Measurements from ENCODE around the gene TRPC3.

The TRPC3 gene

GRCh38 chr4:121951521-121952110 is at the start of gene TRPC3:
Gene TRPC3 (minus strand): TSS chr4:121952060. CDS start chr4:121951680, 380 bp downstream.
- DNase-seq (ENCODE audit: low read depth): no peak

- no peak for DNase-seq (ENCODE audit: low read depth)
Observed at GRCh38 chr4:122000849-122001248, 49.0 kb upstream of the TRPC3 start.

GRCh38 chr4:121998024-121998423 is 46.2 kb upstream of the TRPC3 start:
- no peak for DNase-seq (ENCODE audit: low read depth)

GRCh38 chr4:121995790-121996537 is 44.1 kb upstream of the TRPC3 start:
- DNase-seq (ENCODE audit: low read depth): no peak

GRCh38 chr4:121991968-121992367 is 40.1 kb upstream of the TRPC3 start:
- DNase-seq (ENCODE audit: low read depth): no peak

- no peak for DNase-seq (ENCODE audit: low read depth)
Observed at GRCh38 chr4:121990489-121990888, 38.6 kb upstream of the TRPC3 start.

- DNase-seq (ENCODE audit: low read depth): peak; percentile 11
Observed at GRCh38 chr4:121989715-121990114, 37.9 kb upstream of the TRPC3 start.

GRCh38 chr4:121988950-121989349 is 37.1 kb upstream of the TRPC3 start:
- no peak for DNase-seq (ENCODE audit: low read depth)

GRCh38 chr4:121980643-121981042 is 28.8 kb upstream of the TRPC3 start:
- no peak for DNase-seq (ENCODE audit: low read depth)

- no peak for DNase-seq (ENCODE audit: low read depth)
Observed at GRCh38 chr4:121978172-121978516, 26.3 kb upstream of the TRPC3 start.

- no peak for DNase-seq (ENCODE audit: low read depth)
Observed at GRCh38 chr4:121977251-121978171, 25.7 kb upstream of the TRPC3 start.

GRCh38 chr4:121975784-121976183 is 23.9 kb upstream of the TRPC3 start:
- no peak for DNase-seq (ENCODE audit: low read depth)

GRCh38 chr4:121973816-121974215 is 22.0 kb upstream of the TRPC3 start:
- no peak for DNase-seq (ENCODE audit: low read depth)

GRCh38 chr4:121968859-121969258 is 17.0 kb upstream of the TRPC3 start:
- no peak for DNase-seq (ENCODE audit: low read depth)

- DNase-seq (ENCODE audit: low read depth): no peak
Observed at GRCh38 chr4:121964958-121965357, 13.1 kb upstream of the TRPC3 start.

- no peak for DNase-seq (ENCODE audit: low read depth)
Observed at GRCh38 chr4:121960818-121961217, 9.0 kb upstream of the TRPC3 start.

GRCh38 chr4:121958777-121959176 is 6.9 kb upstream of the TRPC3 start:
- no peak for DNase-seq (ENCODE audit: low read depth)

- no peak for DNase-seq (ENCODE audit: low read depth)
Observed at GRCh38 chr4:121957266-121957665, 5.4 kb upstream of the TRPC3 start.

GRCh38 chr4:121953860-121954259 is 2.0 kb upstream of the TRPC3 start:
- DNase-seq (ENCODE audit: low read depth): no peak

GRCh38 chr4:121952290-121952689 is 430 bp upstream of the TRPC3 start:
- DNase-seq (ENCODE audit: low read depth): no peak

- DNase-seq (ENCODE audit: low read depth): no peak
Observed at GRCh38 chr4:121950680-121951520, 960 bp downstream of the TRPC3 start.

GRCh38 chr4:121950212-121950679 is 1.6 kb downstream of the TRPC3 start:
- DNase-seq (ENCODE audit: low read depth): no peak

Measured in non-pigmented ciliary epithelial cell (primary cell).